Loucy (cell line): Measurements from ENCODE around the gene TDRD10.
"Not testable (repeated sequence)": the region's sequence is repeated elsewhere in the genome, so short reads cannot be mapped to it uniquely, and the experiment has no call there.

Experiments used
- H2AFZ ChIP-seq: fragments of 200-600 bp; sonication (generic); 2 replicates; pipeline ENCODE4 v1.6.0; 2016; ENCODE audit warnings: antibody characterized with exemption, mild to moderate bottlenecking, low read length, moderate library complexity
- H3F3A ChIP-seq: fragments of 200-600 bp; 2 replicates; pipeline ENCODE4 v1.6.0; 2016; ENCODE audit warnings: antibody characterized with exemption, low read depth, mild to moderate bottlenecking
- H3K27me3 ChIP-seq: fragments of 200-600 bp; sonication (generic); 2 replicates; pipeline ENCODE4 v1.6.1; 2014; ENCODE audit warnings: low read length, mild to moderate bottlenecking; ENCODE audit not compliant: insufficient read depth, poor library complexity, severe bottlenecking
- H3K36me3 ChIP-seq: fragments of 200-600 bp; sonication (generic); 2 replicates; pipeline ENCODE4 v1.6.1; 2016; ENCODE audit warnings: low read length; ENCODE audit not compliant: insufficient read depth
- H3K4me1 ChIP-seq: fragments of 200-600 bp; sonication (generic); 2 replicates; pipeline ENCODE4 v1.5.1; 2014; ENCODE audit warnings: low read length, mild to moderate bottlenecking; ENCODE audit not compliant: insufficient read depth, poor library complexity, severe bottlenecking
- H3K4me2 ChIP-seq: fragments of 200-600 bp; sonication (generic); 2 replicates; pipeline ENCODE4 v1.6.0; 2014; ENCODE audit warnings: antibody characterized with exemption, low read length, low read depth, mild to moderate bottlenecking; ENCODE audit not compliant: poor library complexity, severe bottlenecking
- H3K4me3 ChIP-seq: fragments of 200-600 bp; sonication (generic); 2 replicates; pipeline ENCODE4 v1.5.1; 2014; ENCODE audit warnings: low read length, mild to moderate bottlenecking, mixed read lengths; ENCODE audit not compliant: poor library complexity, severe bottlenecking
- H3K79me2 ChIP-seq: fragments of 200-600 bp; sonication (generic); 2 replicates; pipeline ENCODE4 v1.6.1; 2014; ENCODE audit warnings: low read length; ENCODE audit not compliant: insufficient read depth
- H3K9ac ChIP-seq: fragments of 200-600 bp; sonication (generic); 2 replicates; pipeline ENCODE4 v1.6.0; 2014; ENCODE audit warnings: mild to moderate bottlenecking, low read depth, low read length, moderate library complexity; ENCODE audit not compliant: poor library complexity, severe bottlenecking
- H3K9me2 ChIP-seq: fragments of 200-600 bp; sonication (generic); replicated peaks from 2 replicates; pipeline ENCODE4 v1.6.1; 2016; ENCODE audit warnings: low read depth, low read length, mixed read lengths
- H3K9me3 ChIP-seq: fragments of 200-600 bp; sonication (generic); 2 replicates; pipeline ENCODE4 v1.6.1; 2014; ENCODE audit warnings: mild to moderate bottlenecking, antibody characterized with exemption, low read length, low read depth; ENCODE audit not compliant: insufficient read depth
- H4K20me1 ChIP-seq: fragments of 200-600 bp; sonication (generic); 2 replicates; pipeline ENCODE4 v1.6.0; 2014; ENCODE audit warnings: antibody characterized with exemption, low read length, mild to moderate bottlenecking; ENCODE audit not compliant: insufficient read depth, poor library complexity, severe bottlenecking
- EZH2phosphoT487 ChIP-seq: fragments of 200-600 bp; IDR thresholded peaks from 2 replicates; pipeline ENCODE4 v1.6.1; 2018; ENCODE audit warnings: antibody characterized with exemption, mild to moderate bottlenecking, moderate library complexity, borderline replicate concordance
- TF ChIP-seq, protein P1 (sequence below): fragments of 200-600 bp; sonication (generic); conservative IDR thresholded peaks from 2 replicates; pipeline ENCODE4 v1.5.1; 2014; ENCODE audit warnings: mild to moderate bottlenecking, antibody characterized with exemption, low read length

Gene TDRD10

DNA sequence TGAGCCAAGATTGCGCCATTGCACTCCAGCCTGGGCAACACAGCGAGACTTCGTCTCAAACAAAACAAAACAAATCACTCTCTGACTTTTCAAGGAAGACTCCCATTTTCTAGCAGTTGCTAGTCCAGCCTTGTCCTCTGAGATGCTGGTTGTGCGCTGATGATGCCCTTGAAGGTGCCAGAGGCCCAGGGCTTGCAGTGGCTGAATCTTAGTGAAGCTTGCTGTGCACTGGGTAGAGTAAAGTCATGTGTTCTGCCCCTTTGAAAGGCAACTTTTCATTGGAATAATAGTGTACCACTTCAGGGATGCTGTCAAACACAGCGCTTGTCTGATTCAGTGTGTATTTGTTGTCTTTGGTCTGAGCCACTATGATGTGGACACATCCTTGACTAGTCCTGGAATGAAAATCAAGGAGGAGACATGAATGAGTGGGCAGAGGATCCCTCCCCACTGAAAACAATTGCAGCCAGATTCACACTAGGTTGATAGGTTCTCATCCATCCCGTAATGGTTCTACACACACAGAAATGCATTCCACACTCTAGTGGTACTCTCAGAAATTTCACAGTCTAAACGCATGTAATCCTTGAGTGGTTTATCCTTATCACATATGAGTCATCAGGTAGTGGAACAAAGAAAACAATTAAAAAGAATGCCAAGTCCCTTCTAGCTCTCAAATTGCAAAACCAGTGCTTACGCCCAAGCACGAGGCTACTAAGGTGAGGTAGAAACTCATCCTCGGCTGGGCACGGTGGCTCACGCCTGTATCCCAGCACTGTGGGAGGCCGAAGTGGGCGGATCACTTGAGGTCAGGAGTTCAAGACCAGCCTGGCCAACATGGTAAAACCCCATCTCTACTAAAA lies 17.8 kb upstream of the TDRD10 start:
- H3K79me2 ChIP-seq = no peaks in the 10 kb centered on the region
- no peak overlapping the region for H3K4me2 ChIP-seq
- no peaks in the 10 kb centered on the region for H4K20me1 ChIP-seq
- H3K36me3 ChIP-seq = no peaks in the 10 kb centered on the region
- H3F3A ChIP-seq = peaks cover 8% of the 10 kb centered on the region; the same call in 1 of the 2 replicates
- H3K9me3 ChIP-seq = no peaks in the 10 kb centered on the region
- no peak overlapping the region for H3K4me3 ChIP-seq
- TF ChIP-seq, protein P1, sequence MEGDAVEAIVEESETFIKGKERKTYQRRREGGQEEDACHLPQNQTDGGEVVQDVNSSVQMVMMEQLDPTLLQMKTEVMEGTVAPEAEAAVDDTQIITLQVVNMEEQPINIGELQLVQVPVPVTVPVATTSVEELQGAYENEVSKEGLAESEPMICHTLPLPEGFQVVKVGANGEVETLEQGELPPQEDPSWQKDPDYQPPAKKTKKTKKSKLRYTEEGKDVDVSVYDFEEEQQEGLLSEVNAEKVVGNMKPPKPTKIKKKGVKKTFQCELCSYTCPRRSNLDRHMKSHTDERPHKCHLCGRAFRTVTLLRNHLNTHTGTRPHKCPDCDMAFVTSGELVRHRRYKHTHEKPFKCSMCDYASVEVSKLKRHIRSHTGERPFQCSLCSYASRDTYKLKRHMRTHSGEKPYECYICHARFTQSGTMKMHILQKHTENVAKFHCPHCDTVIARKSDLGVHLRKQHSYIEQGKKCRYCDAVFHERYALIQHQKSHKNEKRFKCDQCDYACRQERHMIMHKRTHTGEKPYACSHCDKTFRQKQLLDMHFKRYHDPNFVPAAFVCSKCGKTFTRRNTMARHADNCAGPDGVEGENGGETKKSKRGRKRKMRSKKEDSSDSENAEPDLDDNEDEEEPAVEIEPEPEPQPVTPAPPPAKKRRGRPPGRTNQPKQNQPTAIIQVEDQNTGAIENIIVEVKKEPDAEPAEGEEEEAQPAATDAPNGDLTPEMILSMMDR = no peak
- no peak for TF ChIP-seq EZH2phosphoT487
- H2AFZ ChIP-seq = no peak overlapping the region
- peaks cover 25% of the 10 kb centered on the region for H3K4me1 ChIP-seq
- no peak overlapping the region for H3K9ac ChIP-seq
- no peaks in the 10 kb centered on the region for H3K27me3 ChIP-seq
- no peaks in the 10 kb centered on the region for H3K9me2 ChIP-seq

DNA sequence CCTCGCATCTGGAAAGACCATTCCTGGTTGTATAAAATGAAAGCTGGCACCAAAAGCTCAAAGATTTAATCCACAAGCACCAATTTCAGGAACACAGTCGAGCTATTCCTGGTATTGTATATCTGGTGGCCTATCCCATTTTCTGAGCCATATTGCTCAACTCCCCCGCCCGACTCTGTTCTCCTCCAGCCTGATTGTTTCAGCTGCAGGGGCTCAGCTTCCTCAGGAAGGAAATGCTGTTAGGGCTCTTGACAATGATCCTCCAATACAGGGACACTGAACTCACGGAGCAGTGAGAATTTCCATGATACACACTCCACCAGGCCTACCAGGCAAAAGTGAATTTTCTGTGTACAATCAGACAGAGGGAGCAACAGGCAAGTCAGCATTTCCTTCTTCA lies 16.9 kb upstream of the TDRD10 start:
- no peak for TF ChIP-seq EZH2phosphoT487
- TF ChIP-seq, protein P1 = no peak
- no peak overlapping the region for H2AFZ ChIP-seq
- peak overlapping the region; percentile 57 for H3K4me2 ChIP-seq
- H3K79me2 ChIP-seq = no peaks in the 10 kb centered on the region
- H3K9ac ChIP-seq = no peak overlapping the region
- H3K4me3 ChIP-seq = no peak overlapping the region
- H3K36me3 ChIP-seq = no peaks in the 10 kb centered on the region
- H3K27me3 ChIP-seq = no peaks in the 10 kb centered on the region
- H3K4me1 ChIP-seq = peaks cover 31% of the 10 kb centered on the region
- H3K9me3 ChIP-seq = no peaks in the 10 kb centered on the region
- H4K20me1 ChIP-seq = no peaks in the 10 kb centered on the region
- H3K9me2 ChIP-seq = no peaks in the 10 kb centered on the region
- H3F3A ChIP-seq = peaks cover 8% of the 10 kb centered on the region; the same call in 1 of the 2 replicates

DNA sequence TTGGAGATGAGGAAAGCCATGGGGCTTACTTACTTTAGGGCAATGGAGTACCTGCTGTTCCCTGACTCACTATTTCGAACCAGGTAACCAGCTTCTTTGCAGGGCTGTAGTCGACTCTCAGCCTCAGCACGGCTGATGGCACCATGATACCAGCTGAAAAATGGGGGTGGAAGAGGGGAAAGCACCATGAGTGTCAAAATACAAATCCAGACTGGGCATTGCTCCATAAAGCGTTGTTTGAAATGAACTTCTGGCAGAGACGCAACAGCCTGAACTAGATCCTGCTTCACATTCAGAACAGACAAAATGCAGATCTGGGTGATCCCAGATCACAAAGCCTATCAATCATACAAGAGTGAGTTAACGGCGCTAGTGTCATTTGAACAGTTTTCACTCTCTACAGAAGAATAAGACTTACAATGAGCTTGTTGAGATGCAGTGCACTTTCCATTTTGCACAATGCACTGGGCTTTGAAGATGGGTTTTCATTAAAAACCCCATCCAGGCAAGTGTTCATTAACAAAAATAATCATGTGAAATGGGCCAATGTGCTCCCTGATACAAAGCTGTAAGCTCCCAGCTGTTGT lies 16.0 kb upstream of the TDRD10 start:
- no peak overlapping the region for H2AFZ ChIP-seq
- H3K79me2 ChIP-seq = no peaks in the 10 kb centered on the region
- no peaks in the 10 kb centered on the region for H3K9me3 ChIP-seq
- no peaks in the 10 kb centered on the region for H3K36me3 ChIP-seq
- TF ChIP-seq EZH2phosphoT487 = no peak
- TF ChIP-seq, protein P1 = no peak
- H3K9me2 ChIP-seq = no peaks in the 10 kb centered on the region
- peaks cover 37% of the 10 kb centered on the region for H3K4me1 ChIP-seq
- no peaks in the 10 kb centered on the region for H3K27me3 ChIP-seq
- H3K4me3 ChIP-seq = no peak overlapping the region
- peaks cover 8% of the 10 kb centered on the region; the same call in 1 of the 2 replicates for H3F3A ChIP-seq
- no peak overlapping the region for H3K9ac ChIP-seq
- no peaks in the 10 kb centered on the region for H4K20me1 ChIP-seq
- peak overlapping the region; percentile 57 for H3K4me2 ChIP-seq

DNA sequence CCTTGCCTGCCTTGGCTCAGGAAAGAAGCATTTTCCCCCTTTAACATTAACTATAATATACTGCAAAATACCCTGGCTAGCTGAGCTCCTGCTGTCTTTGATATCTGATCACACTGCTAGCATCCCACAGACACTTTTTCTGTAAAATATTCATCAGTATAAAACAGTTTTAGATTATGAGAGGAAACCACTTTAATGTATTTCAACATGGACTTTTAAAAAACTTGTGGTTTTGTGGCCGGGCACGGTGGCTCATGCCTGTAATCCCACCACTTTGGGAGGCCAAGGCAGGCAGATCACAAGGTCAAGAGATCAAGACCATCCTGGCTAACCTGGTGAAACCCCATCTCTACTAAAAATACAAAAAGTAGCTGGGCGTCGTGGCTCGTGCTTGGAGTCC lies 15.3 kb upstream of the TDRD10 start:
- not testable (repeated sequence) for H3K79me2 ChIP-seq, H3K9ac ChIP-seq, H3K9me3 ChIP-seq, H3K9me2 ChIP-seq, H3F3A ChIP-seq, H3K36me3 ChIP-seq, H3K27me3 ChIP-seq, H3K4me3 ChIP-seq, H2AFZ ChIP-seq, H4K20me1 ChIP-seq
- H3K4me2 ChIP-seq = peak overlapping the region; percentile 57
- H3K4me1 ChIP-seq = peaks cover 44% of the 10 kb centered on the region
